Hepatocyte (in vitro differentiated cells): Measurements from ENCODE around the gene EEFSEC.

ENCODE experiments used
- EZH2 ChIP-seq: fragments of 200-600 bp; sonication (generic); IDR thresholded peaks from 2 replicates; pipeline ENCODE4 v1.6.1; 2016; ENCODE audit warnings: antibody characterized with exemption, mild to moderate bottlenecking, borderline replicate concordance
- TF ChIP-seq, protein P1 (sequence below): fragments of 200-600 bp; sonication (generic); IDR thresholded peaks from 2 replicates; pipeline ENCODE4 v1.5.1; 2016; ENCODE audit warnings: antibody characterized with exemption, mild to moderate bottlenecking; ENCODE audit not compliant: poor library complexity

DNA sequence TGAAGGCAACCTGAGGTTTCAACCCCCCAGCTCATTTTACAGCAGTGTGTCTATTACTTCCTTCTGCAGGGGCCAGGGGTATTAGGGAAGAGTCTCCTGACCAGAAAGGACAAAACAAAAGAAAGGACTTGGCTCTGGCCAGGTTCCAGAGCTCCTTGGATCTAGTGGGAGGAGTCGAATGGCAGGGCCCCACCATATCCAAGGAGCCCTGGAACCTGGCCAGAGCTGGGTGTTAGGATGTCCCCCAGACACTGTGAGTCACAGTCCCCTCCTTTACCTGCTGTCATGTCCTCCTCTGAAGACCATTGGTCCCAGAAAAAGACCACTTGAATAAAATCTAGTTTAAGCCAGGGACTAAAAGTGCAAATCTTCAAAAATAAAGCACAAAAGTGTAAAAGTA lies 113.2 kb downstream of the EEFSEC start:
- TF ChIP-seq EZH2, result no peak
- TF ChIP-seq, protein P1, sequence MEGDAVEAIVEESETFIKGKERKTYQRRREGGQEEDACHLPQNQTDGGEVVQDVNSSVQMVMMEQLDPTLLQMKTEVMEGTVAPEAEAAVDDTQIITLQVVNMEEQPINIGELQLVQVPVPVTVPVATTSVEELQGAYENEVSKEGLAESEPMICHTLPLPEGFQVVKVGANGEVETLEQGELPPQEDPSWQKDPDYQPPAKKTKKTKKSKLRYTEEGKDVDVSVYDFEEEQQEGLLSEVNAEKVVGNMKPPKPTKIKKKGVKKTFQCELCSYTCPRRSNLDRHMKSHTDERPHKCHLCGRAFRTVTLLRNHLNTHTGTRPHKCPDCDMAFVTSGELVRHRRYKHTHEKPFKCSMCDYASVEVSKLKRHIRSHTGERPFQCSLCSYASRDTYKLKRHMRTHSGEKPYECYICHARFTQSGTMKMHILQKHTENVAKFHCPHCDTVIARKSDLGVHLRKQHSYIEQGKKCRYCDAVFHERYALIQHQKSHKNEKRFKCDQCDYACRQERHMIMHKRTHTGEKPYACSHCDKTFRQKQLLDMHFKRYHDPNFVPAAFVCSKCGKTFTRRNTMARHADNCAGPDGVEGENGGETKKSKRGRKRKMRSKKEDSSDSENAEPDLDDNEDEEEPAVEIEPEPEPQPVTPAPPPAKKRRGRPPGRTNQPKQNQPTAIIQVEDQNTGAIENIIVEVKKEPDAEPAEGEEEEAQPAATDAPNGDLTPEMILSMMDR, result no peak
